Adipose tissue (tissue), 3 donors: ENCODE measurements around the gene ME3. TPM values are rescaled to one million over a fixed set of nuclear protein-coding genes. Genes with fewer than 3 reads are reported as not detected.
"Not testable (repeated sequence)": the region's sequence is repeated elsewhere in the genome, so short reads cannot be mapped to it uniquely, and the experiment has no call there.

Experiments
- H3K27ac ChIP-seq: one replicate; pipeline ENCODE4 v1.5.1; 2013; ENCODE audit warnings: low read depth, low read length
- WGBS, 3 donors: extraction: QIAGEN DNeasy Blood & Tissue Kit; methylation state at CpG; one replicate each; pipeline ENCODE4 v1.1.7; 2013; 5-methylcytosine and 5-hydroxymethylcytosine counted together
- polyA plus RNA-seq, 3 donors: library from polyadenylated mRNA; stranded (reverse); fragments of 200-250 nt; gene quantifications; one replicate each; pipeline ENCODE4 v1.2.3, GENCODE V29; 2013
- donor health status: healthy with polysubstance abuse.
- donor health status: Bipolar disorder and iron deficiency.
- donor health status: healthy.

Gene ME3
- polyA plus RNA-seq, 3 donors: 7.6 to 29.4 (median 14.5) TPM

GRCh38 chr11:86630229-86630981 lies 42.0 kb downstream of the ME3 start:
- WGBS, 3 donors: 87 to 94% (median 89%) methylated on average over 8 of the region's 8 CpGs
- H3K27ac ChIP-seq: no peak overlapping the region

- WGBS, 3 donors: 34 to 68% (median 59%) methylated on average over 7 of the region's 7 CpGs
- no peak overlapping the region for H3K27ac ChIP-seq
Observed at GRCh38 chr11:86629045-86629706, 43.2 kb downstream of the ME3 start.

GRCh38 chr11:86627776-86628455 lies 44.5 kb downstream of the ME3 start:
- WGBS, 3 donors: 60 to 79% (median 63%) methylated on average over 7 of the region's 7 CpGs
- no peak overlapping the region for H3K27ac ChIP-seq

GRCh38 chr11:86625981-86626380 lies 46.4 kb downstream of the ME3 start:
- H3K27ac ChIP-seq: no peak overlapping the region
- WGBS, 3 donors: 66 to 94% (median 73%) methylated on average over 2 of the region's 2 CpGs

- 81 to 88% (median 87%) methylated on average over 2 of the region's 2 CpGs for WGBS, 3 donors
- H3K27ac ChIP-seq: no peak overlapping the region
Observed at GRCh38 chr11:86625544-86625943, 46.9 kb downstream of the ME3 start.

- 19 to 70% (median 69%) methylated on average over 3 of the region's 3 CpGs for WGBS, 3 donors
- H3K27ac ChIP-seq: no peak overlapping the region
Observed at GRCh38 chr11:86624366-86624765, 48.0 kb downstream of the ME3 start.

GRCh38 chr11:86623736-86624135 lies 48.7 kb downstream of the ME3 start:
- no peak overlapping the region for H3K27ac ChIP-seq
- 92 to 100% (median 96%) methylated on average over 4 of the region's 4 CpGs for WGBS, 3 donors

GRCh38 chr11:86623041-86623621 lies 49.3 kb downstream of the ME3 start:
- H3K27ac ChIP-seq: no peak overlapping the region
- 73 to 79% (median 78%) methylated on average over 4 of the region's 4 CpGs for WGBS, 3 donors

GRCh38 chr11:86621854-86622253 lies 50.6 kb downstream of the ME3 start:
- WGBS, 3 donors: 37 to 92% (median 87%) methylated on average over 3 of the region's 3 CpGs

GRCh38 chr11:86620891-86621521 lies 51.4 kb downstream of the ME3 start:
- WGBS, 3 donors: 46 to 64% (median 59%) methylated on average over 2 of the region's 2 CpGs
- no peak overlapping the region for H3K27ac ChIP-seq

More at GRCh38 chr11:86621854-86622253, 50.6 kb downstream of the ME3 start:
- H3K27ac ChIP-seq: no peak overlapping the region

GRCh38 chr11:86619428-86619827 lies 53.0 kb downstream of the ME3 start:
- WGBS, 3 donors: 84 to 92% (median 91%) methylated on average over 3 of the region's 3 CpGs
- H3K27ac ChIP-seq: not testable (repeated sequence)

- no peak overlapping the region for H3K27ac ChIP-seq
Observed at GRCh38 chr11:86617502-86617901, 54.9 kb downstream of the ME3 start.

- H3K27ac ChIP-seq: no peak overlapping the region
Observed at GRCh38 chr11:86615487-86615886, 56.9 kb downstream of the ME3 start.

GRCh38 chr11:86610559-86611341 lies 61.7 kb downstream of the ME3 start:
- H3K27ac ChIP-seq: no peak overlapping the region
- 80 to 86% (median 85%) methylated on average over 5 of the region's 5 CpGs for WGBS, 3 donors

- no peak overlapping the region for H3K27ac ChIP-seq
- WGBS, 3 donors: 4 to 6% (median 5%) methylated on average over 7 of the region's 7 CpGs
Observed at GRCh38 chr11:86608251-86608799, 64.1 kb downstream of the ME3 start.

- WGBS, 3 donors: 56 to 87% (median 76%) methylated on average over 1 of the region's 1 CpG
- no peak overlapping the region for H3K27ac ChIP-seq
Observed at GRCh38 chr11:86606836-86607481, 65.5 kb downstream of the ME3 start.

GRCh38 chr11:86606270-86606835 lies 66.1 kb downstream of the ME3 start:
- H3K27ac ChIP-seq: no peak overlapping the region
- 76 to 96% (median 90%) methylated on average over 3 of the region's 3 CpGs for WGBS, 3 donors
